C4-2B (cell line): Measurements from ENCODE around the gene CADPS2.

Experiments used
- ZFX ChIP-seq: fragments of 450-650 bp; IDR thresholded peaks from 2 replicates; pipeline ENCODE4 v1.6.1; 2017
- TF ChIP-seq, protein P1 (sequence below): fragments of 450-650 bp; conservative IDR thresholded peaks from 2 replicates; pipeline ENCODE4 v1.5.1; 2017; ENCODE audit warnings: mild to moderate bottlenecking

DNA sequence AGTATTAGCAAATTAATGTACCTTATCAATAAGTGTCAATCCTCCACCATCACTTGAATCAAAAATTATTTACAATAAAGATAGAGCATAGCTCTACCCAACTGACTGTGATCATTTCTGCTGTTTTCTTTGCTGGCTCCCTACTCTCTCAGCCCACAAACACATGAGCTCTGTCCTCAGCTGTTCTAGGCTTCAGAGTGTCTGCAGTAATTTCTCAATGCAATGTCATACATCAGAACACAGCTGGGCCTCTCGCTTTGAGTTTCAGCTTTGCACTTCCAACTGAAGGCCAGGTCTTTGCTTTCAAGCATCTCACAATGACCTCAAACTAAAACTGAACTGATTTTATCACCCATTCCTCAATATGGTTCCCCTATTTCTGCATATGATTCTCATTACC, 243.0 kb downstream of the CADPS2 start:
- TF ChIP-seq, protein P1, sequence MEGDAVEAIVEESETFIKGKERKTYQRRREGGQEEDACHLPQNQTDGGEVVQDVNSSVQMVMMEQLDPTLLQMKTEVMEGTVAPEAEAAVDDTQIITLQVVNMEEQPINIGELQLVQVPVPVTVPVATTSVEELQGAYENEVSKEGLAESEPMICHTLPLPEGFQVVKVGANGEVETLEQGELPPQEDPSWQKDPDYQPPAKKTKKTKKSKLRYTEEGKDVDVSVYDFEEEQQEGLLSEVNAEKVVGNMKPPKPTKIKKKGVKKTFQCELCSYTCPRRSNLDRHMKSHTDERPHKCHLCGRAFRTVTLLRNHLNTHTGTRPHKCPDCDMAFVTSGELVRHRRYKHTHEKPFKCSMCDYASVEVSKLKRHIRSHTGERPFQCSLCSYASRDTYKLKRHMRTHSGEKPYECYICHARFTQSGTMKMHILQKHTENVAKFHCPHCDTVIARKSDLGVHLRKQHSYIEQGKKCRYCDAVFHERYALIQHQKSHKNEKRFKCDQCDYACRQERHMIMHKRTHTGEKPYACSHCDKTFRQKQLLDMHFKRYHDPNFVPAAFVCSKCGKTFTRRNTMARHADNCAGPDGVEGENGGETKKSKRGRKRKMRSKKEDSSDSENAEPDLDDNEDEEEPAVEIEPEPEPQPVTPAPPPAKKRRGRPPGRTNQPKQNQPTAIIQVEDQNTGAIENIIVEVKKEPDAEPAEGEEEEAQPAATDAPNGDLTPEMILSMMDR: no peak
- TF ChIP-seq ZFX: no peak
